Retinal pigment epithelial cell (primary cell): ENCODE data around the gene NENF.
"Not testable (repeated sequence)": the region's sequence is repeated elsewhere in the genome, so short reads cannot be mapped to it uniquely, and the experiment has no call there.

Experiments used
- DNase-seq: peaks from one replicate; pipeline ENCODE4 v3.0.0-alpha.2; 2010; ENCODE audit warnings: low read depth
- H3K4me3 ChIP-seq: 2 replicates; pipeline ENCODE4 v1.5.1; 2011; ENCODE audit warnings: mild to moderate bottlenecking, low read length, control low read depth, moderate library complexity
- CTCF ChIP-seq: conservative IDR thresholded peaks from 2 replicates; pipeline ENCODE4 v1.5.1; 2011; ENCODE audit warnings: low read depth, low read length, control low read depth, inconsistent platforms

Gene NENF

GRCh38 chr1:212432661-212433576, at the start of gene NENF:
Gene NENF, plus strand, starts transcription at chr1:212432920. Its CDS starts 24 bp downstream, at chr1:212432944.
- H3K4me3 ChIP-seq = peak within 1 kb of the TSS; percentile 61
- DNase-seq = no peak
- TF ChIP-seq CTCF = no peak

- TF ChIP-seq CTCF = no peak
- DNase-seq = no peak
- no peak overlapping the region for H3K4me3 ChIP-seq
Observed at GRCh38 chr1:212386029-212386428, 46.7 kb upstream of the NENF start.

DNA sequence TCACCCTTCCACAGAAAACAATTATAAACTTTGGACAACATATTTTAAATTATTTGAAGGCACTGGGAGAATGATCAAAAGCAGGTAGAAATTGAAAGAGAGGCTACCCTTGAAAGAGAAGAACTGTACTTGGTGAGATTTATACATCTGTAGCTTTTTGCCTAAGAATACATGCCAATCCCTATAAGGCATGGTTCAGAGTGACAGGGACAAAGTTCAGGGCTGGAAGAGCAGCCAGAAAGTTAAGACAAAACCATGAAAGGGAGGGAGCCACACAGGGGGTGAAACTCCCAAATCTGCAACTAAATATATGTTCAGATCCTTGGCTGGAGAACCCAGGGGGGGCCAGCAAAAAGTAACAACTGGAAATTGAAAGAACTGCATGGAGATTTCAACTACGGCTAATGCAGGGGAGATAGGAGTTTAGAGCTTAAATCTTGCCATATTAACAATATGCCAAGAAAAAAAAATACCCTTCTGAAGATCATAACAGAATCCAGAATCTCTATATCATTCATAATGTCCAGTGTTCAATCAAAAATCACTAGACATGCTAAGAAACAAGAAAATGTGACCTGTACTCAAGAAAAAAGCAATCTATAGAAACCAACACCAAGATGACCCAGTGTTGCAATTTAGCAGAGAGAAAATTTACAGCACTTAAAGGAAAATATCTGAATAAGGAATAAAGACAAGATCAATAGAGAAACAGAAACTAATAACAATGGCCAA, 43.6 kb upstream of the NENF start:
- DNase-seq = no peak
- H3K4me3 ChIP-seq = no peak overlapping the region
- no peak for TF ChIP-seq CTCF

- DNase-seq, H3K4me3 ChIP-seq: not testable (repeated sequence)
Observed at GRCh38 chr1:212395678-212396437, 36.9 kb upstream of the NENF start.

GRCh38 chr1:212396638-212397037, 36.1 kb upstream of the NENF start:
- TF ChIP-seq CTCF = no peak
- no peak for DNase-seq
- no peak overlapping the region for H3K4me3 ChIP-seq

GRCh38 chr1:212397171-212397570, 35.5 kb upstream of the NENF start:
- no peak for TF ChIP-seq CTCF
- H3K4me3 ChIP-seq = no peak overlapping the region
- no peak for DNase-seq

DNA sequence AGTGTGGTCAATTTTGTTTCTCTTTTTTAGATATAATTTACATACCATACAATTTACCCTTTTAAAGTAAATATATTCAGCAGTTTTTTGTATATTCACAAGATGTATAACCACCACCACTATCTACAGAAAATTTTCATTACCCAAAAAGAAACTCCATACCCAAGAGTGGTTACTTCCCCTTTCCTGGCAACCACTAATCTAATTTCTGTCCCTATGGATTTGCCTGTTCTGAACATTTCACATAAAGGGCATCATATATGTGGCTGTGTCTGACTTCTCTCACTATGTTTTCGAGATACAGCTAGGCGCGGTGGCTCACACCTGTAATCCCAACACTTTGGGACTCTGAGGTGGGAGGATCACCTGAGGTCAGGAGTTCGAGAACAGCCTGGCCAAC, 31.7 kb upstream of the NENF start:
- no peak for TF ChIP-seq CTCF
- DNase-seq = no peak

More for the DNA sequence above, 31.7 kb upstream of the NENF start:
- H3K4me3 ChIP-seq = no peak overlapping the region
